Activated T-cell treated with anti-CD3 and anti-CD28 coated beads, Interleukin-2, amount 50 U/mL, for 48 hours (primary cell): ENCODE results near the gene SLC26A1.
"Not testable (repeated sequence)": the region's sequence is repeated elsewhere in the genome, so short reads cannot be mapped to it uniquely, and the experiment has no call there.

Source experiments
- DNase-seq, 2 experiments: peaks; one replicate each; pipeline ENCODE4 v3.0.0-alpha.2; 2020

Gene SLC26A1

GRCh38 chr4:952881-953573 is 40.2 kb downstream of the SLC26A1 start:
- no peak for DNase-seq

- DNase-seq: no peak
Observed at GRCh38 chr4:951594-952468, 41.4 kb downstream of the SLC26A1 start.

GRCh38 chr4:951186-951585 is 42.0 kb downstream of the SLC26A1 start:
- no peak for DNase-seq

GRCh38 chr4:950136-951020 is 42.8 kb downstream of the SLC26A1 start:
- DNase-seq: no peak

GRCh38 chr4:949656-950055 is 43.5 kb downstream of the SLC26A1 start:
- DNase-seq: no peak

GRCh38 chr4:948936-949300 is 44.3 kb downstream of the SLC26A1 start:
- no peak for DNase-seq

- DNase-seq: no peak
Observed at GRCh38 chr4:948101-948935, 44.9 kb downstream of the SLC26A1 start.

GRCh38 chr4:947491-947971 is 45.7 kb downstream of the SLC26A1 start:
- no peak for DNase-seq

- no peak for DNase-seq
Observed at GRCh38 chr4:946517-947471, 46.4 kb downstream of the SLC26A1 start.

GRCh38 chr4:946103-946450 is 47.1 kb downstream of the SLC26A1 start:
- DNase-seq: no peak

GRCh38 chr4:945274-946102 is 47.7 kb downstream of the SLC26A1 start:
- no peak for DNase-seq

GRCh38 chr4:939508-939907 is 53.7 kb downstream of the SLC26A1 start:
- DNase-seq: not testable (repeated sequence)
